ENCODE results near the gene SUPT7L. TPM values are rescaled to one million over a fixed set of nuclear protein-coding genes. Genes with fewer than 3 reads are reported as not detected.

SUPT7L gene
- total and polyA plus RNA-seq, 2 of the 13 experiments (the other 11 are each of a cell fraction or from before 2014, with no cell fraction given), result 32.9 to 77.5 TPM

- TF ChIP-seq PBX2 (CRISPR knock-in tag; IDR thresholded peaks at IDR 0.05), result no peak
- TF ChIP-seq XBP1 (CRISPR knock-in tag; IDR thresholded peaks at IDR 0.05), result no peak
- TF ChIP-seq, protein P1, sequence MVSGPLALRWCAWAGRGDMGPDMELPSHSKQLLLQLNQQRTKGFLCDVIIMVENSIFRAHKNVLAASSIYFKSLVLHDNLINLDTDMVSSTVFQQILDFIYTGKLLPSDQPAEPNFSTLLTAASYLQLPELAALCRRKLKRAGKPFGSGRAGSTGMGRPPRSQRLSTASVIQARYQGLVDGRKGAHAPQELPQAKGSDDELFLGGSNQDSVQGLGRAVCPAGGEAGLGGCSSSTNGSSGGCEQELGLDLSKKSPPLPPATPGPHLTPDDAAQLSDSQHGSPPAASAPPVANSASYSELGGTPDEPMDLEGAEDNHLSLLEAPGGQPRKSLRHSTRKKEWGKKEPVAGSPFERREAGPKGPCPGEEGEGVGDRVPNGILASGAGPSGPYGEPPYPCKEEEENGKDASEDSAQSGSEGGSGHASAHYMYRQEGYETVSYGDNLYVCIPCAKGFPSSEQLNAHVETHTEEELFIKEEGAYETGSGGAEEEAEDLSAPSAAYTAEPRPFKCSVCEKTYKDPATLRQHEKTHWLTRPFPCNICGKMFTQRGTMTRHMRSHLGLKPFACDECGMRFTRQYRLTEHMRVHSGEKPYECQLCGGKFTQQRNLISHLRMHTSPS (CRISPR knock-in tag; IDR thresholded peaks at IDR 0.05; ENCODE audit: low read depth), result peak; percentile 66
- peak; percentile 99 for TF ChIP-seq ZNF598 (CRISPR knock-in tag; IDR thresholded peaks at IDR 0.05; ENCODE audit: borderline replicate concordance)
- TF ChIP-seq NFE2L1 (CRISPR knock-in tag; IDR thresholded peaks at IDR 0.05; ENCODE audit: borderline replicate concordance), result no peak
- TF ChIP-seq ZNF367 (CRISPR knock-in tag; IDR thresholded peaks at IDR 0.05; ENCODE audit: borderline replicate concordance), result no peak
- no peak for TF ChIP-seq TEAD2 (CRISPR knock-in tag; IDR thresholded peaks at IDR 0.05)
- peak; percentile 80; the same call in 1 of the 2 replicates for TF ChIP-seq ZKSCAN1 (IDR thresholded peaks at IDR 0.05; ENCODE audit: low read length)
- TF ChIP-seq FIP1L1 (IDR thresholded peaks at IDR 0.05; ENCODE audit: borderline replicate concordance, insufficient read depth, low read depth, low read length), result no peak
- TF ChIP-seq, protein P2, sequence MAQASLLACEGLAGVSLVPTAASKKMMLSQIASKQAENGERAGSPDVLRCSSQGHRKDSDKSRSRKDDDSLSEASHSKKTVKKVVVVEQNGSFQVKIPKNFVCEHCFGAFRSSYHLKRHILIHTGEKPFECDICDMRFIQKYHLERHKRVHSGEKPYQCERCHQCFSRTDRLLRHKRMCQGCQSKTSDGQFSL (CRISPR knock-in tag; IDR thresholded peaks at IDR 0.05), result no peak
- TF ChIP-seq PAF1 (CRISPR knock-in tag; IDR thresholded peaks at IDR 0.05), result no peak
- no peak for TF ChIP-seq MYNN (CRISPR knock-in tag; IDR thresholded peaks at IDR 0.05; ENCODE audit: low read depth)
- TF ChIP-seq TOE1 (CRISPR knock-in tag; IDR thresholded peaks at IDR 0.05), result no peak
- no peak for TF ChIP-seq EEA1 (CRISPR knock-in tag; IDR thresholded peaks at IDR 0.05; ENCODE audit: borderline replicate concordance)
- TF ChIP-seq, protein P3, sequence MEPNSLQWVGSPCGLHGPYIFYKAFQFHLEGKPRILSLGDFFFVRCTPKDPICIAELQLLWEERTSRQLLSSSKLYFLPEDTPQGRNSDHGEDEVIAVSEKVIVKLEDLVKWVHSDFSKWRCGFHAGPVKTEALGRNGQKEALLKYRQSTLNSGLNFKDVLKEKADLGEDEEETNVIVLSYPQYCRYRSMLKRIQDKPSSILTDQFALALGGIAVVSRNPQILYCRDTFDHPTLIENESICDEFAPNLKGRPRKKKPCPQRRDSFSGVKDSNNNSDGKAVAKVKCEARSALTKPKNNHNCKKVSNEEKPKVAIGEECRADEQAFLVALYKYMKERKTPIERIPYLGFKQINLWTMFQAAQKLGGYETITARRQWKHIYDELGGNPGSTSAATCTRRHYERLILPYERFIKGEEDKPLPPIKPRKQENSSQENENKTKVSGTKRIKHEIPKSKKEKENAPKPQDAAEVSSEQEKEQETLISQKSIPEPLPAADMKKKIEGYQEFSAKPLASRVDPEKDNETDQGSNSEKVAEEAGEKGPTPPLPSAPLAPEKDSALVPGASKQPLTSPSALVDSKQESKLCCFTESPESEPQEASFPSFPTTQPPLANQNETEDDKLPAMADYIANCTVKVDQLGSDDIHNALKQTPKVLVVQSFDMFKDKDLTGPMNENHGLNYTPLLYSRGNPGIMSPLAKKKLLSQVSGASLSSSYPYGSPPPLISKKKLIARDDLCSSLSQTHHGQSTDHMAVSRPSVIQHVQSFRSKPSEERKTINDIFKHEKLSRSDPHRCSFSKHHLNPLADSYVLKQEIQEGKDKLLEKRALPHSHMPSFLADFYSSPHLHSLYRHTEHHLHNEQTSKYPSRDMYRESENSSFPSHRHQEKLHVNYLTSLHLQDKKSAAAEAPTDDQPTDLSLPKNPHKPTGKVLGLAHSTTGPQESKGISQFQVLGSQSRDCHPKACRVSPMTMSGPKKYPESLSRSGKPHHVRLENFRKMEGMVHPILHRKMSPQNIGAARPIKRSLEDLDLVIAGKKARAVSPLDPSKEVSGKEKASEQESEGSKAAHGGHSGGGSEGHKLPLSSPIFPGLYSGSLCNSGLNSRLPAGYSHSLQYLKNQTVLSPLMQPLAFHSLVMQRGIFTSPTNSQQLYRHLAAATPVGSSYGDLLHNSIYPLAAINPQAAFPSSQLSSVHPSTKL (CRISPR knock-in tag; IDR thresholded peaks at IDR 0.05), result peak; percentile 74
- peak; percentile 95 for TF ChIP-seq KDM2A (CRISPR knock-in tag; IDR thresholded peaks at IDR 0.05; ENCODE audit: borderline replicate concordance, low read depth)
- TF ChIP-seq PREB (CRISPR knock-in tag; IDR thresholded peaks at IDR 0.05), result no peak
Measured at GRCh38 chr2:27628767-27629709, 34.4 kb downstream of the SUPT7L start, which contains the start of the genes CCDC121 and GPN1 (continued).
